Nephron (organoid): ENCODE data around the gene KCNK3.

ENCODE experiments used
- H3K27ac Mint-ChIP-seq, 3 experiments: 2 replicates each; pipeline ENCODE4 v1.8.0; 2020; ENCODE audit warnings: mixed read lengths in 3 of 3, mild to moderate bottlenecking in 2 of 3, moderate library complexity in 1 of 3
- H3K27me3 Mint-ChIP-seq: 2 replicates; pipeline ENCODE4 v1.8.0; 2021; ENCODE audit warnings: low read depth, mild to moderate bottlenecking, moderate library complexity, mixed read lengths
- H3K36me3 Mint-ChIP-seq: 2 replicates; pipeline ENCODE4 v1.8.0; 2020; ENCODE audit warnings: low read depth, mixed read lengths
- H3K4me1 Mint-ChIP-seq: 2 replicates; pipeline ENCODE4 v1.8.0; 2020; ENCODE audit warnings: mixed read lengths
- H3K4me3 Mint-ChIP-seq, 3 experiments: 2 replicates each; pipeline ENCODE4 v1.8.0; 2020; ENCODE audit warnings: mild to moderate bottlenecking in 3 of 3, mixed read lengths in 3 of 3, moderate library complexity in 2 of 3
- H3K9me3 Mint-ChIP-seq: 2 replicates; pipeline ENCODE4 v1.8.0; 2020; ENCODE audit warnings: mixed read lengths
- CTCF ChIP-seq, 3 experiments: fragments of 200-600 bp; sonication (generic); IDR thresholded peaks; one replicate each; pipeline ENCODE4 v1.5.0; 2021; ENCODE audit warnings: antibody characterized with exemption in 3 of 3; ENCODE audit not compliant: unreplicated experiment in 3 of 3

KCNK3 gene

GRCh38 chr2:26702025-26702424, 9.5 kb downstream of the KCNK3 start:
- H3K36me3 Mint-ChIP-seq: no peaks in the 10 kb centered on the region

GRCh38 chr2:26704441-26704977, 12.0 kb downstream of the KCNK3 start:
- H3K27me3 Mint-ChIP-seq: peaks cover 49% of the 10 kb centered on the region

More at GRCh38 chr2:26702025-26702424, 9.5 kb downstream of the KCNK3 start:
- peaks cover 4% of the 10 kb centered on the region for H3K4me1 Mint-ChIP-seq
- H3K9me3 Mint-ChIP-seq: no peaks in the 10 kb centered on the region
- no peak overlapping the region for H3K4me3 Mint-ChIP-seq
- no peak overlapping the region for H3K27ac Mint-ChIP-seq
- no peak for TF ChIP-seq CTCF (IDR thresholded peaks at IDR 0.05; ENCODE audit: unreplicated experiment in 3 of 3)
- peaks cover 64% of the 10 kb centered on the region for H3K27me3 Mint-ChIP-seq

GRCh38 chr2:26705126-26705525, 12.6 kb downstream of the KCNK3 start:
- H3K4me1 Mint-ChIP-seq: peaks cover 32% of the 10 kb centered on the region
- H3K9me3 Mint-ChIP-seq: no peaks in the 10 kb centered on the region
- TF ChIP-seq CTCF (IDR thresholded peaks at IDR 0.05; ENCODE audit: unreplicated experiment in 3 of 3): no peak
- H3K27ac Mint-ChIP-seq: no peak overlapping the region
- peaks cover 43% of the 10 kb centered on the region for H3K27me3 Mint-ChIP-seq
- no peaks in the 10 kb centered on the region for H3K36me3 Mint-ChIP-seq
- no peak overlapping the region for H3K4me3 Mint-ChIP-seq

More at GRCh38 chr2:26704441-26704977, 12.0 kb downstream of the KCNK3 start:
- H3K9me3 Mint-ChIP-seq: no peaks in the 10 kb centered on the region
- H3K27ac Mint-ChIP-seq: no peak overlapping the region
- H3K36me3 Mint-ChIP-seq: no peaks in the 10 kb centered on the region
- H3K4me1 Mint-ChIP-seq: peaks cover 26% of the 10 kb centered on the region
- TF ChIP-seq CTCF (IDR thresholded peaks at IDR 0.05; ENCODE audit: unreplicated experiment in 3 of 3): no peak
- no peak overlapping the region for H3K4me3 Mint-ChIP-seq

DNA sequence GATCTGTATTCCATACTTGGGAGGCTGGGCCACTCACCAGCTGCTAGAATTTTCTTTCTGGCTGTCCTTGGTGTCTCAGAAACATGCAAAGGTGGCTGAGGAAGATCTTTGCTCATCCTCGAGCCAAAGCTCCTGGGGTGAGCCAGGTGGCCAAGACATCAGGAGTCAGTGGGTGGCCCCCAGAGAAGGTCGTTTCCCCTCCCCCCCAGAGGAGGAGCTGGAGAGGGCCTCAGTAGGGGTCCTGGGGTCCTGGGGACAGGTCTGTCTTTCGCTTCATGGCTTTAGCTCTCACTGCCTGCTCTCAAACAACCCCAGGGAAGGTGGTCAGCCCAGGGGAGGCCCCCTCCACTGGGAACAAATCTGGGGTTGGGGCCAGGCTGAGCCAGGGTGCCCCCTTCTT, 13.6 kb downstream of the KCNK3 start:
- Mint-ChIP-seq H3K27ac (no peak overlapping the region), H3K36me3 (no peaks in the 10 kb centered on the region), H3K4me1 (peaks cover 42% of the 10 kb centered on the region), H3K9me3 (no peaks in the 10 kb centered on the region), H3K4me3 (no peak overlapping the region), H3K27me3 (peaks cover 36% of the 10 kb centered on the region)
- no peak for TF ChIP-seq CTCF (IDR thresholded peaks at IDR 0.05; ENCODE audit: unreplicated experiment in 3 of 3)

- Mint-ChIP-seq H3K27ac (peak overlapping the region in 2 of 3 experiments; percentile 23 to 51), H3K9me3 (no peaks in the 10 kb centered on the region), H3K36me3 (no peaks in the 10 kb centered on the region), H3K4me1 (peaks cover 49% of the 10 kb centered on the region), H3K4me3 (no peak overlapping the region), H3K27me3 (peaks cover 31% of the 10 kb centered on the region)
- TF ChIP-seq CTCF (IDR thresholded peaks at IDR 0.05; ENCODE audit: unreplicated experiment in 3 of 3): no peak
Observed at GRCh38 chr2:26706616-26707473, 14.3 kb downstream of the KCNK3 start.
